Natural killer cell (primary cell): ENCODE results near the gene RNF220. TPM values are rescaled to one million over a fixed set of nuclear protein-coding genes. Genes with fewer than 3 reads are reported as not detected.

ENCODE experiments used
- ATAC-seq, 3 donors: fragments of 150-1000 bp in 2 of 3; fragments of 200-7000 bp in 1 of 3; cut with Tn5 transposase; 1 replicate in 1 of 3; 2 replicates in 2 of 3; pipeline ENCODE4 v1.10.0; 2021; ENCODE audit warnings: mild to moderate bottlenecking in 2 of 3, moderate library complexity in 2 of 3
- DNase-seq, 2 donors: peaks; one replicate each; pipeline versions ENCODE4 v3.0.0 to v3.0.0-alpha.2; 2013 to 2021; ENCODE audit warnings: mixed read lengths in 1 of 2
- H3K27ac ChIP-seq: one replicate; pipeline ENCODE4 v1.5.1; 2013; ENCODE audit warnings: mild to moderate bottlenecking, low read length
- H3K27me3 ChIP-seq: one replicate; pipeline ENCODE4 v1.6.1; 2013; ENCODE audit warnings: low read length; ENCODE audit not compliant: control insufficient read depth, insufficient read depth
- H3K36me3 ChIP-seq: one replicate; pipeline ENCODE4 v1.6.1; 2013; ENCODE audit warnings: low read length; ENCODE audit not compliant: control insufficient read depth, insufficient read depth
- H3K4me1 ChIP-seq: one replicate; pipeline ENCODE4 v1.6.1; 2013; ENCODE audit warnings: low read length; ENCODE audit not compliant: control insufficient read depth, insufficient read depth
- H3K4me3 ChIP-seq: one replicate; pipeline ENCODE4 v1.5.1; 2013; ENCODE audit warnings: low read length
- H3K9me3 ChIP-seq: one replicate; pipeline ENCODE4 v1.6.1; 2013; ENCODE audit warnings: low read length; ENCODE audit not compliant: control insufficient read depth, insufficient read depth
- H3K27ac Mint-ChIP-seq, 2 donors: one replicate each; pipeline ENCODE4 v1.8.0; 2022; ENCODE audit warnings: mild to moderate bottlenecking in 2 of 2, mixed read lengths in 2 of 2, moderate library complexity in 1 of 2
- H3K27me3 Mint-ChIP-seq, 2 donors: one replicate each; pipeline ENCODE4 v1.8.0; 2022; ENCODE audit warnings: low read depth in 2 of 2, mixed read lengths in 2 of 2
- H3K36me3 Mint-ChIP-seq: one replicate; pipeline ENCODE4 v1.8.0; 2022; ENCODE audit warnings: mixed read lengths
- H3K4me1 Mint-ChIP-seq, 2 donors: one replicate each; pipeline ENCODE4 v1.8.0; 2022; ENCODE audit warnings: mixed read lengths in 2 of 2
- H3K4me3 Mint-ChIP-seq: one replicate; pipeline ENCODE4 v1.8.0; 2022; ENCODE audit warnings: mild to moderate bottlenecking, moderate library complexity, mixed read lengths
- H3K9me3 Mint-ChIP-seq, 2 donors: one replicate each; pipeline ENCODE4 v1.8.0; 2022; ENCODE audit warnings: mixed read lengths in 2 of 2
- CTCF ChIP-seq: fragments of 200-600 bp; IDR thresholded peaks from one replicate; pipeline ENCODE4 v1.8.0; 2022; ENCODE audit warnings: antibody characterized with exemption
- WGBS: methylation state at CpG from one replicate; pipeline ENCODE4 v1.1.7; 2013; ENCODE audit warnings: missing lambda C conversion rate; ENCODE audit not compliant: insufficient coverage; 5-methylcytosine and 5-hydroxymethylcytosine counted together
- intact Hi-C: fragments of 100-400 bp; cut with micrococcal nuclease; formaldehyde crosslinking; loops from one replicate; pipeline ENCODE4 v1.14.2; 2022
- total RNA-seq, 4 donors: library from RNA; stranded (reverse); fragments of 120-200 nt in 1 of 4; gene quantifications; one replicate each; pipeline versions ENCODE4 v1.2.3 to v1.2.4, GENCODE V29; 2013 to 2022

Gene RNF220
- total RNA-seq, 3 donors from 2014 or later (not counting 1 experiment from before 2014, with no cell fraction given), result 88.5 to 107 (median 105) TPM

GRCh38 chr1:44674113-44675000 is 269.3 kb downstream of the RNF220 start, which contains the start of the genes ARMH1 and TMEM53:
TSS of gene ARMH1 (plus strand) at chr1:44674714. CDS start at chr1:44689698, 14,984 bp downstream.
TSS of gene TMEM53 (minus strand) at chr1:44674481. CDS start at chr1:44674391, 90 bp downstream.
- ATAC-seq, result peak; percentile 88 to 98 (median 91)
- Mint-ChIP-seq H3K4me3 (peak within 1 kb of the TSS; percentile 94), H3K4me1 (peaks cover 28 to 29% of the 10 kb centered on the region in 2 donors), H3K36me3 (no peaks in the 10 kb centered on the region), H3K27me3 (no peaks in the 10 kb centered on the region), H3K9me3 (no peaks in the 10 kb centered on the region), H3K27ac (peak within 1 kb of the TSS; percentile 88 to 92)
- WGBS, result 1% methylated on average over 56 of the region's 56 CpGs
- H3K36me3 ChIP-seq, result no peaks in the 10 kb centered on the region
- TF ChIP-seq CTCF, result no peak
- H3K27ac ChIP-seq, result peak within 1 kb of the TSS; percentile 94
- intact Hi-C loops, result loop anchor here (1.0 to 5.0 kb wide), 2 partner anchors 42 to 47 kb away; no protein-coding TSS in a partner anchor
- no peaks in the 10 kb centered on the region for H3K9me3 ChIP-seq
- H3K4me3 ChIP-seq, result peak within 1 kb of the TSS; percentile 94
- H3K27me3 ChIP-seq, result no peaks in the 10 kb centered on the region
- H3K4me1 ChIP-seq, result peaks cover 37% of the 10 kb centered on the region
- DNase-seq, result peak; percentile 96 to 97

GRCh38 chr1:44675186-44675585 is 270.1 kb downstream of the RNF220 start:
- no peaks in the 10 kb centered on the region for H3K9me3 ChIP-seq
- H3K27ac Mint-ChIP-seq, result peak overlapping the region; percentile 88 to 92
- peak overlapping the region; percentile 94 for H3K27ac ChIP-seq

GRCh38 chr1:44676484-44677200 is 271.6 kb downstream of the RNF220 start:
- Mint-ChIP-seq H3K36me3 (no peaks in the 10 kb centered on the region), H3K27me3 (no peaks in the 10 kb centered on the region), H3K4me3 (no peak overlapping the region), H3K27ac (no peak overlapping the region), H3K9me3 (no peaks in the 10 kb centered on the region), H3K4me1 (peaks cover 28 to 29% of the 10 kb centered on the region in 2 donors)
- no peak for TF ChIP-seq CTCF
- Histone ChIP-seq H3K4me1 (peaks cover 36% of the 10 kb centered on the region), H3K9me3 (no peaks in the 10 kb centered on the region), H3K27ac (no peak overlapping the region), H3K27me3 (no peaks in the 10 kb centered on the region), H3K36me3 (no peaks in the 10 kb centered on the region), H3K4me3 (no peak overlapping the region)
- 52% methylated on average over 5 of the region's 5 CpGs for WGBS
- intact Hi-C loops, result no loop called here
- ATAC-seq (no peak), DNase-seq (no peak)

More at GRCh38 chr1:44675186-44675585, 270.1 kb downstream of the RNF220 start:
- no peaks in the 10 kb centered on the region for H3K36me3 Mint-ChIP-seq
- DNase-seq (no peak), ATAC-seq (no peak)
- intact Hi-C loops, result no loop called here
- H3K27me3 ChIP-seq, result no peaks in the 10 kb centered on the region
- no peaks in the 10 kb centered on the region for H3K27me3 Mint-ChIP-seq
- no peak for TF ChIP-seq CTCF
- 94% methylated on average over 7 of the region's 7 CpGs for WGBS
- peaks cover 37% of the 10 kb centered on the region for H3K4me1 ChIP-seq
- H3K9me3 Mint-ChIP-seq, result no peaks in the 10 kb centered on the region
- peak overlapping the region; percentile 94 for H3K4me3 Mint-ChIP-seq
- no peak overlapping the region for H3K4me3 ChIP-seq
- no peaks in the 10 kb centered on the region for H3K36me3 ChIP-seq
- H3K4me1 Mint-ChIP-seq, result peaks cover 28 to 29% of the 10 kb centered on the region in 2 donors
